GM21390 (cell line): ENCODE data around the gene DTNA.
"Not testable (repeated sequence)": the region's sequence is repeated elsewhere in the genome, so short reads cannot be mapped to it uniquely, and the experiment has no call there.

ENCODE experiments used
- ATAC-seq: cut with Tn5 transposase; IDR thresholded peaks from one replicate; pipeline ENCODE4 v1.9.1; 2021; ENCODE audit not compliant: unreplicated experiment

DTNA gene

DNA sequence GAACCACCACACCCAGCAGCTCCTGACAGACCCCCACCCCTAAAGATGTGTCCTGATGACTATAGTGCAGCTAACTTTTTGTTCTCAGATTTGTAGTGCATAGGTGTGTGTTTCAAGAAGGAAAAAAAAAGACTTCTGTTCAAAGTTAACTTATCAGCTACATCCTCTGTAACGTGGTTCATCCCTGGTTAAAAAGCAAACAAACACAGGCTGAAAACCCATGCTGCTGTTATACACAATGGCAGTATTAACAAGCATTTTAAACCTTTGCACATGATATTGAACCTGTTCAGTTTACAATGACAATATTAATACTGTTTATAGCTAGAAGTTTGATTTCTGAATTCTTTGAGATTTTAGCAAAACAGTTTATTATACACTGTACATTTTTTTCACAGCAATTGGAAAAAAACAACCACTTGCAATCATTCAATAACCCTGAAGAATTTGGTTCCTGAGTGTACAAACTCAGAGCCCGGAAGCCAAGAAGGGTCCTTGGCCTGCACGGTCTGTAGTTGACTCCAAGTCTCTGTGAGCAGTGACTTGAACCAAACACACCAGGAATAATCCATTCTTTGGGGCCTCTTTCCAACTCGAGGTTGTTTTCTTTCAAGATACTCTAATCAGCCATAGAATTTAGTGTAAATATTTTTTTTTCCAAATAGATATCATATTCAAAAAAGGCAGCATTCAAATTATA lies 177.9 kb downstream of the DTNA start:
- no peak for ATAC-seq

DNA sequence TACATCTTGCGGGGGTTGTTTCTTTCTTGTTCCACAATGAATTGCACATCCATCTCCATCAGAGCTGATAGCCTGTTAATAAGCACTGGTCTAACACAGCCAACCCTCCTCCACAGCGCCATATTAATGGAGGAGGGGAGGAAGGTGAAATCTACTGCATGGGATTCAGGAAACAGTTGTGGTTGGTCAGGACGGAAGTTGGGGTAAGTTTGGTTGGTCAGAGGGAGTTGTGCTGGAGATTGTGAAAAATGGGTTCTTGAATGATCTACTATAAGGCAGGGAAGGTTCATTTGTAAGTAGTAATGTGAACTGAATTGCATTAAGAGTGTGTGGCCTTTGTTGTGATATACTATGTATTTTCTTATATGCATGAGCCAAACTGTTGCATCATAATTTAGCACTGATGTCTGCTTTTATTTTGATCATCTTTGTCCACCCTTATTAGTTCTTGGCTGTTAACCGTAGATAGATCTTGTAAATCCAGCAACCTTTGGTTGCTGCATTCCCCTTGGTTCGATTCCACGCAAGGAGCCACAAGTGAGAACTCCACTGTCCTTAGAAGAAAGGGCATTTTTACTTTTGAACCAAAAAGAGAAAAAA lies 180.5 kb downstream of the DTNA start:
- ATAC-seq: no peak

DNA sequence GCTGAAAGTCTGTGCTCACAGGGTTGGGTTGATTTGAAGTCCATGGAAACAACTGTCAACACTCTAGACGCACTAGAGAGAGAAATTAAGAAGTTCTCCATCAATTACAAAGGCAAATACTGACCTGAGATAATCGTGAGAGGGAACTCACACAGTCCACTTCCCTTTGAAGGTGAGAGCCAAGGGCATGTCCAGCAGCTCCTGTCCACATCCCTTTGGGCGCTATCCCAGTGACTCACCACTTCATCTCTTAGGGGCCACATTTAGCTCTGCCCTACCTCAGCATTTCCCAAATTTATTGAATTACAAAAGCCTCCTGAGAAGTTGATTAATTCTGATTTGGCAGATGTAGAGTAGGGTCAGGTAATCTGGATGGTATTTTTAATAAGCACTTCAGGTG lies 182.3 kb downstream of the DTNA start:
- no peak for ATAC-seq

DNA sequence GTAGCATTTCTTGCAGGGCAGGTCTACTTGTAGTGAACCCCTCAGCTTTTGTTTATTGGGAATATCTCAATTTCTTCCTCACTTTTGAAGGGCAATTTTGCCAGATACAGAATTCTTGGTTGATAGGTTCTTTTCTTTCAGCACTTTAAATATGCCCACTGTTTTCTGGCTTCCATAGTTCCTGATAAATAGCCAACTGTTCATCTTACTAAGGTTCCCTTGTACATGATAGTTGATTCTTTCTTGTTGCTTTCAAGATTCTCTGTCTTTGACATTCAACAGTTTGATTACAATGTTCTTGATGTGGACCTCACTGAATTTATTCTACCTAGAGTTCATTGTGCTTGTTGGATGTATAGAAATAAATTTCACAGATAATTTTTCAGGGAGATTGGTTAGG lies 183.1 kb downstream of the DTNA start:
- no peak for ATAC-seq

DNA sequence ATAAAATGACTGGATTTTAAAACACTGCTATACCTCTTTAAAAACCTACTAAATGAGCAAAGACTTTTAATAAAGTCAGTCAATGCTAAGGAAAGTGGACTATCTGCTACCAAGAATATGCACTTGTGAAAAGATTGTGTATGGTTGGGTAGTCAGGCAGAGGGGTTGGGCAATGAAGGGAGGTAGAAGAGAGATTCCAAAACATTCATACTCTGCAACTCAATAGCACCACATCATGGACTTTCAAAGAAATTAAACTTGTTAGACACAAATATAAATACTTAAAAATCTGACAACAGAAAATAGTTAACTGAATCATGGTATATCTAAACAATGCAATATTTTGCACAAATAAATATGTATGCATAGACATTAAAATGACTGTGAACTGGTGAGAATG lies 191.2 kb downstream of the DTNA start:
- ATAC-seq: no peak

DNA sequence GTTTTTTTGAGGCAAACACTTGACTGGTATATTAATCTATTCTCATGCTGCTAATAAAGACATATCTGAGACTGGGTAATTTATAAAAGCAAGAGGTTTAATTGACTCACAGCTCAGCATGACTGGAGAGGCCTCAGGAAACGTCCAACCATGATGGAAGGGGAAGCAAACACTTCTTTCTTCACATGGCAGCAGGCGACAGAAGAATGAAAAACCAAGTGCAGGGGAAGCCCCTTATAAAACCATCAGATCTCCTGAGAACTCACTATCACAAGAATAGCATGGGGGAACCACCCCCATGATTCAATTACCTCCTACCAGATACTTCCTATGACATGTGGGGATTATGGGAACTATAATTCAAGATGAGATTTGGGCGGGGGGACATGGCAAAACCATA lies 194.9 kb downstream of the DTNA start:
- no peak for ATAC-seq

DNA sequence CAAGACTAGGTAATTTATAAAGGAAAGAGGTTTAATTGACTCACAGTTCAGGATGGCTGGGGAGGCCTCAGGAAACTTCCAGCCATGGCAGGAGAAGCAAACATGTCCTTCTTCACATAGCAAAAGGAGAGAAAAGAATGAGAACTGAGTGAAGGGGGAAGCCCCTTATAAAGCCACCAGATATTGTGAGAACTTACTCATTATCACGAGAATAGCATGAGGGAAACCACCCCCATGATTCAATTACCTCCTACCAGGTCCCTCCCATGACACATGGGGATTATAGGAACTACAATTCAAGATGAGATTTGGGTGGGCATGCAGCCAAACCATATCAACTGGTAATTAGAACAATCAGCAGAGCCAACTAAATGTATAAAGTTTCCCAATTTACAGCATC lies 196.9 kb downstream of the DTNA start:
- ATAC-seq: not testable (repeated sequence)

DNA sequence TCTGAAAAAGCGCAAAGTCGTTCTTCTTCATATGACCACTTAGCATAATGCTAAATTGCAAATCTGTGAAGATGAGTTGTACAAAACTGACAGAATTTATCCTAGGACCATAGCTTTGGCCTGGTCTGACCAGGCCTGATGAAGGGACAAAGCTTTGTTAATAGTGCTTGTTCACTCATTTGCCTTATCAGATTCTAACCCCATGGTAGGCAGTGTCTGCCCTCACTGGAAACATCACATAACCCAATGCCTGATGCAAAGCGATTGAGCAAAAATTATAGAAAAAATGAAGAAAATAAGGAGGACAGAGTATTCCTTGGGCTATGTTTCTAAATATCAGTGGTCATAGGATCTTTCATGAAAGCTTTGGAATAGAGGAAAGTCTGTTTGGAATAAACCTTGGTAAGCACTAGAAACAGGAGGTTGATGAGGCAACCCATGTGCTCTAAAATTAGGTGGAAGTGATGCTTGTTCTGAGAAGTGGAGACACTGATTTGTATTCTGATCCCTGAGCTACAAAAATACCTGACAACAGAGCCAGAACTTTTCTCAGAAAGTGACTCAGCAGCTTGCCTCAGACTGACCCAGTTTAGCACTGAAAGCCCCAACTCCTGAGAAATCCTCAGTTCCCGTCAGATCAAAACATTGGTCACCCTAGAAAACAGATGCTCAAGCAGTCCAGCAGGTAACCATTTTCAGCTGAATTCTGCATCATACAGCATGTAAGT lies 199.7 kb downstream of the DTNA start:
- no peak for ATAC-seq

DNA sequence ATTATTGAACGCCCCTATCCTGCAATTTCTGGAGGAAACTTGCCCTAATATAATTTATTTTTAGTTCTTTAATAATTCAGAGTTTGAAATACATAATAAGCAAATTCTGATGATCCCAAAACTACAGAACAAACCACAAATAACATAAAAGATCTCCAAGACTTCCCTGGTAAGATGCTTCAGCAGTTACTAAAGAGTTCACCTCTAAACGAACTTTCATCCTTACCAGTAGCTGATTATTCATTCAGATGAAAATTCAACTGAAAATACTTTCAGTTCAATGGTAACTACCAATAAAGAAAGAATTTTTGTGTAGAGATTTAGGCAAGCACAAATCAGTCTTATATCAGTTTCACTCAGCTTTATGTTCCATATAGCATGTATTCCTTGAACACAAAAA lies 201.0 kb downstream of the DTNA start:
- no peak for ATAC-seq

DNA sequence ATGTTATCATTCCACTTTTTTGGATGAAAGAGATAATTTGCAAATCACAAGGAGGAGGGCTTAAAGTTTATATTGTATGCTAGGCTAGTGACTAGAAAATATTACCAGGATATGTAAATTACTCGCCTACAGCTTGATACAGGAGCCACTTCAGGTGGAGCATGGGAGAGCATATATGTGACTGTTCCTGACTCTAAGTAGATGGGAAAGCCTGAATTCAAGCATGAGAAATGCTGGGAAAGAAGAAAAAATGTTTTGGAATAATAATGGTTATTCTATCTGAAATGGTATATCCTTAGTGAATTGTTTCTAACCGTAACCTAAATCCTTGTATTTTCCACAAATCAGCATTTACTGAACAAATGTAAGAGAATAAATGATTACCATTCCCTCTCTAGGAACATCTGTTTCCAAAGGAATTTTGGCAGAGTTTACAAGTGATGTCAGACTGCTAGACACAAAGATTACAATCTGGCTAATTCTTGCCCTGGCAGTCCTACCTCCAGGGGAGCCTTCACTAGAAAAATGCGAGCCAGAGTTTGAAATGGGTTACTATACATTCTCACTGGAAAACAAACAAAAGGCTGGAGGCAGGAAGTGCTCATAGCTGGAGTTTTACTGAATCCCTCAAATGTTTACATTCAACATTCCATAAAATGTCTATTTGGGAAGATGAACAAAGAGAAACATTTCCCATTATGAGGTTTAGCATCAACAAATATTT lies 201.7 kb downstream of the DTNA start:
- no peak for ATAC-seq

DNA sequence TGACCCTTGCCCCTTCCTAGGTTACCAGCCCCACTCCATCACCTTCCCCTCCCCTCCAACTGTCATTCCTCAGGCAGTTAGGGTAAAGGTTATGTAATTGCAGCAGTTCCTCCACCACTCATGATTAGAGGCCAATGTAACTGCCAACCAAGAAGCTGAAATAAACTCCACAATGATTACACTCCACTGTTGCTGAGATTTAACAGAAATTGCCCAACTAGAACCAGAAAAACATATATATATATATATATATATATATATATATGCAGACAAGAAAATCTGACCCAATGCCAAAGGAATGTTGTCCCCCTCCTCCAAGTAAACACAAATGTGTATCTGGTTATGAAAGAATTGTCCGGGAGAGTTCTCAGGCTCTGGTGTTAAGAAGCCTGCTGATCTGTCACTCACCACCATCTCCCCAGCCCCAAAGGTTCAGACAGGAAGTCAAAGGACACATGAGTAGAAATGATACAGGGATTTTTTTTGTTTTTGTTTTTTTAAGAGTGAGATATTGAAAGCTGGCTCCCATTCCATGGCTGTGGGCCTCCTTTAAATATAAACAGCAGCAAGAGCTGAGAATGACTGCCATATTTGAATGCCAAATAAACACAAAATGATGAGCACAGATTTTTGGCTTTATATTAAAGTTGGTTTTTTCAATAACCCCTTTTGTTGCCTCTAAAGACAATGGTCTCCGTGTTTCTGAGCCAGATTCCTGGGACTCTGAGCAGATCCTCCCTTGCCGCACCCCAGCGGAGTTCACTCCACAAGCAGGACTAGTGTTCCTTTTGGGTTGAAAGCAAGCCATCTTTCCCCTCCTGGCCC lies 204.0 kb downstream of the DTNA start:
- no peak for ATAC-seq

DNA sequence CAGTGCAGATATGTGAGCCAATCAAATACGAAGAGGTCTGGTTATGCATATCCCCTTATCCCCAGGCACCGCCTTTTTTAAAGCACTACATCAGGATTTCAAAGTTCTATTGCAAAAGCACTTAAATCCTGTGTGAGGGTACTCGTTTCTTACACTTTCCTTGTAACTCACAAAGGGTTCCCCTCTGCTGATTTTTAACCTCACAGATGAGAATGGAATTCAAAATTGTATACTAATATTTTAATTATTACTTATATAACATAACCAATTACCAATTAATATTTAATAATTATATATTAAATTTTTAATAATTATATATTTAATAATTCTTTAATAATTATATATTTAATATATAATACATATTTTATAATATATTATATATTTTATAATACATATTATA lies 204.9 kb downstream of the DTNA start:
- ATAC-seq: no peak

DNA sequence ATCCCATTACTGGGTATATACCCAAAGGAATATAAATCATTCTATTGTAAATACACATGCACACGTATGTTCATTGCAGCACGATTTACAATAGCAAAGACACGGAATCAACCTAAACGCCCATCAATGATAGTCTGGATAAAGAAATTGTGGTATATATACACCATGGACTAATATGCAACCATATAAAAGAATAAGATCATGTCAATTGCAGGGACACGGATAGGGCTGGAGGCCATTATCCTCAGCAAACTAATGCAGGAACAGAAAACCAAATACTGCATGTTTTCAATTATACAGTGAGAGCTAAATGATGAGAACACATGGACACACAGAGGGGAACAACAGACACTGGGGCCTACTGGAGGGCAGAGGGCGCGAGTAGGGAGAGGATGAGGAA lies 206.4 kb downstream of the DTNA start:
- ATAC-seq: not testable (repeated sequence)

DNA sequence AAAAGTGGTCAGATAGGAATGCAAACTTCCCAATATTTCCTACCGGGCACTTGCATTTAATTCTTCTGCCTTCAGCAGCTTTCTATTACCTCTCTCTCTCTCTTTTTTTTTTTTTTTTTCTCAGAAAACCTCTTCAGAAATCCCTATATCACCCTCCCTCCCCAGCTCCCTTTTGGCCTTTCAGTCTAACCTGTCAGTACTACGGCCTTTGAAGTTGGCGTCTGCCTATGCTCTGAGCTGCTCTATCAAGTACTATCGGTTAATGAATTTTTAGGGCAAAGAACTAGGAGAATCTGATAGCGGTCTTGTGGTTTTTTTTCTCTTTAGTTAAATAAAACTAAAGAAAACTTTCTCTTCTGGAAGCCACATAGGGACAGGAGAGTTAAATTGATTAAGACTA lies 208.8 kb downstream of the DTNA start:
- no peak for ATAC-seq

DNA sequence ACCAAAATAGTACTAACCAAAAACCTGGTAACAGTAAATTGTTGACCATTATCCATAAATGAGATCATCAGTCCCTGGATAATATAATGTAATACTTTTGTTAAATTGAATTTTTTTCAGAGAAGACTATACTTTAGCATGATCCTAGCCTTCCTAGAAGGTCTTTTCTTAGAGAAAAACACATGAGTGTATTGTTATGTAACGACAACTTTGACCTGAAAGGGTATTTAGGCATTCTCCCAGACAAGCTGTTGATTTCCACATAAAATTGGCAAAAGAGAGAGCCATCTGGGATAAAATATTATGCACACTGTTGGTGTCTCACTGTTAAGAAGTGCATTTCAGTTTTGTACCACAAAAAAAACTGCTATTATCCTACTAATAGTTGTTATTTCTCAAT lies 211.1 kb downstream of the DTNA start:
- no peak for ATAC-seq

DNA sequence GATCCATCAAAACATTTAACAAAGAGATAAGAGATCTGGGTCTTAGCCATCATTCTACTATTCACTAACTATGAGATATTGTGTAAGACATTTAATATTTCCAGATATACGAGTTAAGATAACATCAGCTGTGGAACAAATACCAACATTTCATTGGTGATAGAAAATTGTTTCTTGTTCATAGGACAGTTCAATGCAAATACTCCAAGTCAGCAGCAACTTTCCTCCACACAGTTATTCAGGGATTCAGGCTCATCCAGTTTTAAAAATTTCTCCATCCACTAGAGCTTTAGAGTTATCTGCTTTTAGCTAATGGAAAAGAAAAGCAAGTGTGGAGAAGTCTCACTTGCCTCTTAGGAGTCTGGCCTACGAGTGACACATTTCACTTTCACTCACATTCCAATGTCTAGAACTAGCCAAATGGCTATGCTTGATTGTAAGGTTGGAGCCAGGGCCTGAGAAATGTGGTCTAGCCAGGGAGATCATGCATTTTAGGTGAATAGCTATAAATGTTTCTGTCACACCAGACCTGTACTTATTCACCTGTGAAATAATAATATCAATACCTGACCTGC lies 211.8 kb downstream of the DTNA start:
- ATAC-seq: no peak

DNA sequence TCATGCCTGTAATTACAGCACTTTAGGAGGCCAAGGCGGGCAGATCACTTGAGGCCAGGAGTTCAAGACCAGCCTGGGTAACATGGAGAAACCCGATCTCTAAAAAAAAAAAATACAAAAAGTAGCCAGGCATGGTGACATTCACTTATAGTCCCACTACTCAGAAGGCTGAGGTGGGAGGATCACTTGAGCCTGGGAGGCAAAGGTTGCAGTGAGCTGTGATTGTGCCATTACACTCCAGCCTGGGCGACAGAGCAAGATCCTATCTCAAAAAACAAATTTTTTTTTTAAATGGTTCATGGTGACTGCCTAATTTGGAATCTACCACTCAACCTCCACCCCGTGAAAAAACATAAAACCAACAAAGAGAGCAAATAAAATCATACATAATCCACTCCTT lies 212.5 kb downstream of the DTNA start:
- ATAC-seq: not testable (repeated sequence)

DNA sequence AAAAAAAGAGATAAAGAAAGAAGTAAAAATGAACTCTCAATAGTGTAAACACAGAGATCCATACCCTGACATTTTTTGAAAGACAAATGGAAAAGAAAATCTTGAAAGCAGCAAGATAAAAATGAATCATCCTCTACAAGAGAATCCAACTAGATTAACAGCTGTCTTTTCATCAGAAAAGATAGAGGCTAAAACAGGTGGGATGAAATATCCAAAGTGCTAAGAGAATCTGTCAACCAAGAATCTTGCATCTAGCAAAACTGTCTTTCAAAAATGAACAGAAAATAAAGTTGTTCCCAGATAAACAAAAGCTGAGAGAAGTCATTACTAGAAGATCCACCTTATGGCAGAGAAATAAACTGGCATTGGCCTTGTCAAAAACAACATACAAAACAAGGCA lies 213.8 kb downstream of the DTNA start:
- ATAC-seq: no peak

DNA sequence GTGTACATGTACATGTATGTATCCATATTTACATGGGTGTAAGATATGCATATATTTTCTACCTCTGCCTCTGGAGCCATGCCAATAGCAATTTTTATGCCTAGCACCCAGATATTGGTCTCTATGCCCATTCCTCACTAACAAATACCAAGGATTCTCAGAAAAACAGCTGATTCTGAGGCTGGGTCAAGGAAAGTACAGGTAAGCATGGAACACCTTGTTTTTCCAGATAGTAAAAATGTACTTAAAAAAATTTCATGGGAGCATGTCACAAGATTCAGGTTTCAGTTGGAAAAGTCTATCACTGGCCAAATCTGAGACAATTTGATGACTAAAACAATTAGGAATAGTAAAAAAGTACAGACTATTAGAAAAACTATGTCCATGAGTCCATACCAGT lies 216.6 kb downstream of the DTNA start:
- ATAC-seq: no peak

DNA sequence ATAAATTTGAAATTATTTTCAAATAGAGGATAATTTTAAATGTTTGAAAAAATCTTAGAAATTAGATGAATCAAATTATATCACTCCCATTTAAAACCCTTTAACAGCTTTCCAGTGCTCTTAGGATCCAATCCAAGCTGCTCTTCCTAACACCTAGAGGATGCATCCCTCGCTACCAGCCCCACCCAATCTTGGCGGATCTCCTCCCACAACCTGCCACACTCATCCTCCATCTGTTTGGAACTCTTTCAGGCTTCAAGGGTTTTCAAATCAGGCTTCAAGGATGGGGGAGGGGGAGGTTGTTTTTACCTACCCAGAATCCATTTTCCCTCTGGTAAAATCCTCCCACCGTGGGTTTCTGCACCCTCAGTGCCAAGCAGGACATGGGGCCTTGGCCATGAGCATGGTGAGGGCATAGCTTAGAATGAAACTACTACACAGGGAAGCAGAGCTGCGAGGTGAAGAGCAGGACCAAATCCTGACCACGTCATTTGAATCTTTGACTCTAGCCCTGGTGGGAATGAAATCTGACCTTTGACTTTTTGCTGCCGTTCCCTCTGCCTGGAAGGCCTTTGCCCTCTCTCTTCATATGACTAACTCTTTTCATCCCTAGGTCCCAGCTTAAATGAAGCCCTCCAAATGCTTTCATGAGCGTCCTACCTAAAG lies 218.1 kb downstream of the DTNA start:
- no peak for ATAC-seq
